Stimulated activated CD8-positive, alpha-beta memory T cell treated with anti-CD3 and anti-CD28 coated beads, Interleukin-12 subunit alpha, Interleukin-12 subunit beta, amount 100 ng/mL, for 4 hours (primary cell): Measurements from ENCODE around the gene KIAA1143.

Experiments
- DNase-seq: peaks from one replicate; pipeline ENCODE4 v3.0.0-alpha.2; 2020; ENCODE audit warnings: low read depth

KIAA1143 gene

DNA sequence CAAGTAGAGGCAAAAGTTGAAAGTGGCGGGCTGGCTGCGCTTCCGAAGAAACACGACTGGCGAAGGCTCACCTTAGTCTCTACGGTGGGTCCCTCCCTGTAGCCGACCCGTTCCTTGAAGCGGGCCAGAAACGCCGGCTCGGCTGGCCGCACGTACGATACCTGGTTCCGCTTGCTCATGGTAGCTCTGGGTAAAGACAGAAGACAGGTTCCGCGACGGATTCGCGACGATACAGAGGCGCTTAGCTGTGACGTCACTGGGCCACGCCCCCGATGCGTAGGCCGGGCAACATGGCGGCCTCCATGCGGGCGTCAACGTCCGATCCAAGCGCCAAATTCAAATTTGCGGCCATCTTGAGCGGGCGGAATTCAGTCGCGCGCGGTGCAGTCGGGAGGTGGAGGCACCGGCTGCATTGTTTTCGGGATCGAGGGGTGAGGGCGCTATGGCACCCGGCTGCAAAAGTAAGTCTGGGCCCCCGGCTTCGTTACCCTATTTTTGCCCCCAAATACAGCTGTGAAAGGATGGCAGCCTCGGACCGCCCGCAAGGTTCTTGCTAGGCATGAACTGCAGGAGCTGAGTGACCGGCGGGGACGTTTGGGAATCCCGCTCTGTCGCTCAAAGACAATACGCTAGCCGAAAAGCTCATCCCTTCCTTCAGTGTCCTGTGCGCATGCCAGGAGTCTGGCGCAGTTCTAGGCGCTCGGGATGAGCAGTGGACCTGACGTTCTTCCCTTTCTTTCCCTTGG is at the start of gene KIAA1143, which contains the start of gene KIF15:
TSS of gene KIAA1143 (minus strand) at position 196 of the 746 bp plus-strand sequence. CDS start at position 179, 17 bp downstream.
TSS of gene KIF15 (plus strand) at position 371 of the 746 bp plus-strand sequence. CDS start at position 443, 72 bp downstream.
- peak; percentile 95 for DNase-seq

DNA sequence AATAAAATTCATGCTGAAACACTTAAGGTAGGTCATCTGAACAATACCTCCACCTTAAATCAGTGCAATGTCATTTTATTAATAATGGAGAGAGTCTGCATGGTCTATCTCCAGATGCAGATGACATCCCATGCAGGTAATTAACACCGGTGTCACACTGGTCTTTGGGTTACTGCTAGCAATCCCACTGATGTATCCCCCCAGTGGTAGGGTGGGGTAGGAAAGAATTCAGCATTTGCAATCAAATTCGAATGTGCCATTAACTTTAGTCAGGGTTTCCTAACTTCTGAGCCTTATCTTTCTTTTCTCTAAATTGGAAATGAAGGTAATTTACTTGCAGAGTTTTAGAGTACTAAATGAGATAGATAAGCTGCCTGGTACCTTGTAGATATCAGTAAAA is 44.5 kb upstream of the KIAA1143 start:
- no peak for DNase-seq

GRCh38 chr3:44803298-44803697 is 41.9 kb upstream of the KIAA1143 start:
- no peak for DNase-seq

- DNase-seq: no peak
These were observed 40.6 kb upstream of the KIAA1143 start for GRCh38 chr3:44802011-44802410.

DNA sequence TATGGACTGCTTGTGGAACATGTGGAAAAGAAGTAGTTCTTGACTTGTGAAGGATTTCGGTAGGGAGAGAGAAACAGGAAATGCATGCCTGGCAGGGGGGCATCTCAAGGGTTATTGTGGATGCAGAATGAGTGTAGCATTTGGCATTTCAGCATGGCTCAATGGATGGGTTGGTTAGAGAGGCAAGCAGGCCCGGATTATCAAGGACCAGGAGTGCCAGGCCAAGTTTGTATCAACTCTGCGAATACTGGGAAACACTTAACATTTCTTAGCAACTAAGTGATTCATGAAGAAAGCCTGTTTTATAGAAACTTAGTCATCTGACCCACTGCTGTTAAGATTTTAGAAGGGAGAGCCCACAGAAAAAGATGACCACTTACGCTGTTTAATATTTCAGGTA is 33.8 kb upstream of the KIAA1143 start:
- no peak for DNase-seq

DNA sequence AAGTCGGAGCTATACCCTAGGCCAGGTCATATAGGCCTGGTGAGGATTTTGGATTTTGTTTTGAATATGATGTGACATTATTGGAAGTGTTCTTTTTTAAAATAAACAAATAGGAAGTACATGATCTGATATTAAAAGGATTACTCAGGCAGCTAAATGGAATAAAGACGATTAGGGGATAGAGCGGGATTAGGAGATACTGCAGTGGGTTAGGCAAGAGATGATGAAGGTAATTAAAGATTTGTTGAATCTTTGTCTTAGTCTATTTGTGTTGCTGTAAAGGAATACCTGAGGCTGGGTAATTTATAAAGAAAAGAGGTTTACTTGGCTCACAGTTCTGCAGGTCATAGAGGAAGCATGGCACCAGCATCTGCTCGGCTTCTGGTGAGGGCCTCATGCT is 21.5 kb upstream of the KIAA1143 start:
- DNase-seq: no peak

- no peak for DNase-seq
These were observed 10.7 kb upstream of the KIAA1143 start for GRCh38 chr3:44772099-44772442.

- no peak for DNase-seq
These were observed 10.1 kb upstream of the KIAA1143 start for GRCh38 chr3:44771424-44772098.

GRCh38 chr3:44764248-44764647 is 2.8 kb upstream of the KIAA1143 start:
- no peak for DNase-seq

DNA sequence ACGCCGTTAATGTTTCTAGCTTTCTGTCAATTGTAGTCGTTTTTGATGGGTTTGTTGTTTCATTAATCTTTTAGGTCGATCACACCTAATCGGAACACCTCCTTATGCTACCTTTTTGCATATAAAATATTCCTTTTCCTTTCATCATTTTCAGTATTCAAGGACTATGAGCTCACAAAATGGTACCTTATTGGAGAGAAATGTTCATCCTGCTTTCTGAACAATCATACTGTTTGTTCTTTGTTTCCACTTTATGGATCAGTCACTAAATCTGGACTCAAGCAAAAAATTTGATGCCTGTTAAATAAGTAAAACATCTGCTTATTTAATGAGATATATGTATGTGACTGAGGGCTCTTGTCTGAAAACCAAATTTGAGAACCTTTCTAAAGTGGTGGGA is 1.3 kb upstream of the KIAA1143 start:
- DNase-seq: no peak

DNA sequence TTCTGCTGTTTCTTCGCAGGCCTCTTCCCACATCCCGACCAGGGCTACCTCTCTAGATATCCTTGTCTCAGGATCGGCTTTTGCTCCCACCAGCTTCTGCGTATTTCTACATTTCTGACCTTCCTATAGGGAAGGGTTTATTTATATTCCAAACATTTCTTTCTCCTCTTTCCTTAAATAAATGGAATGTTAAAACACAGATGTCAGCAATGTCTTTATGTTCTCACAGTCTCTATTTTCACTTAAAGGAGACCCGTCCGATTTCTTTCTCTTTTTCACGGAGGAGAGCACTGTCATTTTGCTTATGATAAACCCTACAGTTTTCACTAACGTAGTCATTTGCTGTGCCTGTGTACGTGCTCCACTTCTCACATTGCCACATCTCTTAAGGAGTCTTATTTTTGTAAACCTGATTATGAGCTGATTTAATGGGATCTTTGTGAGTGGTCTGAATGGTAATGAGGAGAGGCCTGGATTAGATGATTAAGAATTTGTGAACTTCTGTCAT is 805 bp upstream of the KIAA1143 start:
- no peak for DNase-seq

- no peak for DNase-seq
These were observed 357 bp downstream of the KIAA1143 start for GRCh38 chr3:44761101-44761423.

DNA sequence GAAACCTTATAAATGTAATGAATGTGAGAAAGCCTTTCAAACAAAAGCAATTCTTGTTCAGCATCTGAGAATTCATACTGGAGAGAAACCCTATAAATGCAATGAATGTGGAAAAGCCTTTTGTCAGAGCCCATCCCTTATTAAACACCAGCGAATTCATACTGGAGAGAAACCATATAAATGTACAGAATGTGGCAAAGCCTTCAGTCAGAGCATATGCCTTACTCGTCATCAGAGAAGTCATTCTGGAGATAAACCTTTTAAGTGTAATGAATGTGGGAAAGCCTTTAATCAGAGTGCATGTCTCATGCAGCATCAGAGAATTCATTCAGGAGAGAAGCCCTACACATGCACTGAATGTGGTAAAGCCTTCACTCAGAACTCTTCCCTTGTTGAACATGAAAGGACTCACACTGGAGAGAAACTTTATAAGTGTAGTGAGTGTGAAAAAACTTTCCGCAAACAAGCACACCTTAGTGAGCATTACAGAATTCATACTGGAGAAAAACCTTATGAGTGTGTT is 26.7 kb downstream of the KIAA1143 start:
- DNase-seq: no peak

DNA sequence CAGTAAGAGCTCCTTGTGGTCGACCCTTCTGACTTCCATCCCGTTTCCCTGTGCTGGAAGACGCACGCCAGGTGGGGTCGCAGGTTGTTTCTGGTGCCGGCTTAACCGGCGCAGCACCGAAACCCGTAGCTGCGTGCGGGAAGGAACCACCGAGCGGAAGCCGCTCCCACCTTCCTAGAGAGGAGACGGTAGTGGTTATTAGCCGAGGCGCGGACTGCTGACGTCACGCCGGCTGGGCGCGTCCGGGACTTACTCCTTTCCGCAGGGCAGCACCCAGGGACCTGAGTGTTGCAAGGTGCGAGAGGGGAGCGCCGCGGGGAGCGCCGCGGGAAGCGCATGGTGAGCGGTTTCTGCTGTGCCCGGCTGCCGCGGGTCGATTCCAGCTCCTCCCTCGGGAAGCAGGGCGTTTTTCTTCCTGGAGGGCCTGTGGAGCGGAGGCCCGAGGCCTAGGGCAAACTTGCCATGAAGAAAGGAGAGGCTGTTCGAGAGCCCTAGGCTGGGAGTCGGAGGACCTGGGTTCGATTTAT is 32.0 kb downstream of the KIAA1143 start, which contains the start of gene ZNF501:
TSS of gene ZNF501 (plus strand) at position 252 of the 527 bp plus-strand sequence. CDS start 4,787 bp downstream, outside the sequence.
- DNase-seq: peak; percentile 71

- no peak for DNase-seq
These were observed 39.4 kb downstream of the KIAA1143 start for GRCh38 chr3:44722103-44722401.

- no peak for DNase-seq
These were observed 40.0 kb downstream of the KIAA1143 start for GRCh38 chr3:44721231-44722102.

DNA sequence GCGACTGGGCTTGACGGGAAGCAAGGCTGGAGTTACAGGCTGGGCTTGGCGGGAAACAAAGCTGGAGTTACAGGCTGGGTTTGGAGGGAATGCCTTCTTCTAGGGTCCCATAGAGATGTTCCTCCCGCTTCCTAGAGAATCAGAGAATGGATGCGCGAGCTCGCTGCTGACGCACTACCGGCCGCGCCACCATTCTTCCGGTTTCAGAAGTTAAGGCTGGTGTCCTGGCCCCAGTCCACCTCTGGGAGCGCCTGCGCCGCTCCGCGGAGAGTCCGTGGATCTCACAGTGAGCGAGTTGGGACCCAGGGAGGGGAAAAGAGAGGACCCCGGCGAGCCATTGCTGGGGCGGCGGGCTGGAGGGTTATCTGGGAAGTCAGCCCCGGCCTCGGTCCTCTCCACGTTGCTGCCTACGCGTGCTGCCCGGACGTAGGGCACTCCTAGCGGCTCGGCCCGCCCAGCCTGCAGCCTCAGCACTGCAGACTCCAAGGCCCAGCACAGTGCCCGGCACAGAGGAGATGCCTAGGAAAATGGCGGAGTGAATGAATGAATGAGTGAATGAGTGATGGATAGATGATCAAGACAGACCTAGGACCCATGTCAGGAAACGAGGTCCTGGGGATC is 48.9 kb downstream of the KIAA1143 start, which contains the start of gene ZNF502:
TSS of gene ZNF502 (plus strand) at position 206 of the 621 bp plus-strand sequence. CDS start 7,602 bp downstream, outside the sequence.
- DNase-seq: peak; percentile 31
